Measurements from ENCODE around the gene TLN1.

- TF ChIP-seq SP1 (IDR thresholded peaks at IDR 0.05; ENCODE audit: low read depth, low read length) (no peak), CTCF (IDR thresholded peaks at IDR 0.05; ENCODE audit: control extremely low read depth in 1 of 3, insufficient read depth in 1 of 3, low read depth in 1 of 3, low read length in 3 of 3) (no peak), JUND (IDR thresholded peaks at IDR 0.05; ENCODE audit: low read length) (no peak), BRCA1 (IDR thresholded peaks at IDR 0.05; ENCODE audit: low read depth, low read length) (no peak), SP2 (IDR thresholded peaks at IDR 0.05; ENCODE audit: low read length) (no peak), POLR2A (IDR thresholded peaks at IDR 0.05; ENCODE audit: control extremely low read depth in 1 of 2, low read depth in 2 of 2, low read length in 2 of 2) (no peak), SIRT6 (IDR thresholded peaks at IDR 0.05; ENCODE audit: low read length) (no peak), GTF2F1 (IDR thresholded peaks at IDR 0.05; ENCODE audit: borderline replicate concordance, low read depth, low read length) (no peak), ATF2 (IDR thresholded peaks at IDR 0.05; ENCODE audit: low read length) (no peak), YY1 (IDR thresholded peaks at IDR 0.05; ENCODE audit: low read depth, low read length) (no peak), SIN3A (conservative IDR thresholded peaks at IDR 0.05 in 1 of 2, IDR thresholded peaks at IDR 0.05 in 1 of 2; ENCODE audit: low read depth in 1 of 2, low read length in 2 of 2) (no peak), ZNF274 (IDR thresholded peaks at IDR 0.05; ENCODE audit: borderline replicate concordance, extremely low read depth, low read length) (no peak), RAD21 (IDR thresholded peaks at IDR 0.05 in 1 of 2, conservative IDR thresholded peaks at IDR 0.05 in 1 of 2; ENCODE audit: low read depth in 2 of 2, low read length in 2 of 2) (no peak)
Measured at GRCh38 chr9:35698231-35698630, 33.8 kb downstream of the TLN1 start.
